OCI-LY3 (cell line): ENCODE measurements around the gene TRERF1.

Experiments
- H2AFZ ChIP-seq: fragments of 200-600, 300-600 bp; shearing (Covaris generic); 2 replicates; pipeline ENCODE4 v1.6.0; 2014; ENCODE audit warnings: antibody characterized with exemption, low read depth, low read length
- H3K27ac ChIP-seq: fragments of 200-600, 300-600 bp; sonication (generic); 2 replicates; pipeline ENCODE4 v1.5.1; 2014; ENCODE audit warnings: mild to moderate bottlenecking, low read length, moderate library complexity, mixed read lengths
- H3K27me3 ChIP-seq: fragments of 200-600, 300-600 bp; sonication (generic); 2 replicates; pipeline ENCODE4 v1.6.1; 2014; ENCODE audit warnings: low read depth, low read length, mixed read lengths
- H3K36me3 ChIP-seq: fragments of 200-600, 300-600 bp; sonication (generic); replicated peaks from 2 replicates; pipeline ENCODE3; 2014; ENCODE audit warnings: low read depth, low read length, mixed read lengths
- H3K4me1 ChIP-seq: fragments of 300-600, 200-600 bp; sonication (generic); 2 replicates; pipeline ENCODE4 v1.6.1; 2014; ENCODE audit warnings: low read length, mixed read lengths
- H3K4me2 ChIP-seq: fragments of 200-600, 300-600 bp; sonication (generic); 2 replicates; pipeline ENCODE4 v1.6.1; 2014; ENCODE audit warnings: low read length, mixed read lengths
- H3K4me3 ChIP-seq: fragments of 300-600, 200-600 bp; sonication (generic); 2 replicates; pipeline ENCODE4 v1.5.1; 2014; ENCODE audit warnings: antibody characterized with exemption, mild to moderate bottlenecking, low read length, moderate library complexity
- H3K79me2 ChIP-seq: fragments of 300-600, 200-600 bp; shearing (Covaris generic); 2 replicates; pipeline ENCODE4 v1.6.1; 2014; ENCODE audit warnings: mild to moderate bottlenecking, low read length, mixed read lengths
- H3K9ac ChIP-seq: fragments of 300-600, 200-600 bp; shearing (Covaris generic); 2 replicates; pipeline ENCODE4 v1.6.0; 2014; ENCODE audit warnings: mild to moderate bottlenecking, low read length, moderate library complexity
- H3K9me3 ChIP-seq: fragments of 200-600, 300-600 bp; shearing (Covaris generic); 2 replicates; pipeline ENCODE4 v1.6.1; 2014; ENCODE audit warnings: low read length, mixed read lengths; ENCODE audit not compliant: insufficient read depth
- H4K20me1 ChIP-seq: fragments of 200-600, 300-600 bp; sonication (generic); 2 replicates; pipeline ENCODE4 v1.6.1; 2016; ENCODE audit warnings: low read length, mixed read lengths; ENCODE audit not compliant: insufficient read depth
- CTCF ChIP-seq: fragments of 200-600, 300-600 bp; sonication (generic); IDR thresholded peaks from 2 replicates; pipeline ENCODE4 v1.5.1; 2014; ENCODE audit warnings: antibody characterized with exemption, low read length, low read depth
- EZH2phosphoT487 ChIP-seq: fragments of 200-600 bp; shearing (Covaris generic); IDR thresholded peaks from 2 replicates; pipeline ENCODE4 v1.6.1; 2018; ENCODE audit warnings: antibody characterized with exemption, mixed run types, low read depth

The TRERF1 gene

GRCh38 chr6:42338744-42339222, 112.9 kb downstream of the TRERF1 start:
- peaks cover 48% of the 10 kb centered on the region for H3K4me1 ChIP-seq
- H3K36me3 ChIP-seq, result peaks cover 17% of the 10 kb centered on the region
- H3K27me3 ChIP-seq, result peaks cover 8% of the 10 kb centered on the region; the same call in 1 of the 2 replicates
- H3K4me2 ChIP-seq, result no peak overlapping the region
- no peak overlapping the region for H3K27ac ChIP-seq
- H2AFZ ChIP-seq, result no peak overlapping the region
- H3K9ac ChIP-seq, result no peak overlapping the region
- H3K79me2 ChIP-seq, result peaks cover 33% of the 10 kb centered on the region
- no peak overlapping the region for H3K4me3 ChIP-seq
- no peaks in the 10 kb centered on the region for H3K9me3 ChIP-seq
- H4K20me1 ChIP-seq, result peaks cover 32% of the 10 kb centered on the region; the same call in 1 of the 2 replicates
- no peak for TF ChIP-seq CTCF
- no peak for TF ChIP-seq EZH2phosphoT487

GRCh38 chr6:42337985-42338743, 113.6 kb downstream of the TRERF1 start:
- peaks cover 12% of the 10 kb centered on the region for H3K36me3 ChIP-seq
- H3K27me3 ChIP-seq, result peaks cover 8% of the 10 kb centered on the region; the same call in 1 of the 2 replicates
- H3K9ac ChIP-seq, result no peak overlapping the region
- H3K9me3 ChIP-seq, result no peaks in the 10 kb centered on the region
- H3K27ac ChIP-seq, result no peak overlapping the region
- H4K20me1 ChIP-seq, result peaks cover 38% of the 10 kb centered on the region; the same call in 1 of the 2 replicates
- H2AFZ ChIP-seq, result no peak overlapping the region
- H3K4me2 ChIP-seq, result no peak overlapping the region
- TF ChIP-seq CTCF, result no peak
- H3K79me2 ChIP-seq, result peaks cover 33% of the 10 kb centered on the region
- H3K4me3 ChIP-seq, result no peak overlapping the region
- H3K4me1 ChIP-seq, result peaks cover 48% of the 10 kb centered on the region

- no peak overlapping the region for H3K4me3 ChIP-seq
- H2AFZ ChIP-seq, result no peak overlapping the region
- no peak overlapping the region for H3K27ac ChIP-seq
- no peak for TF ChIP-seq EZH2phosphoT487
- no peak for TF ChIP-seq CTCF
- peaks cover 41% of the 10 kb centered on the region; the same call in 1 of the 2 replicates for H4K20me1 ChIP-seq
- H3K9ac ChIP-seq, result no peak overlapping the region
- H3K36me3 ChIP-seq, result peaks cover 7% of the 10 kb centered on the region
- H3K4me1 ChIP-seq, result peaks cover 45% of the 10 kb centered on the region
- H3K4me2 ChIP-seq, result no peak overlapping the region
- peaks cover 34% of the 10 kb centered on the region for H3K79me2 ChIP-seq
- H3K9me3 ChIP-seq, result no peaks in the 10 kb centered on the region
- peaks cover 8% of the 10 kb centered on the region; the same call in 1 of the 2 replicates for H3K27me3 ChIP-seq
Measured at GRCh38 chr6:42336431-42336830, 115.3 kb downstream of the TRERF1 start.

- Histone ChIP-seq H3K27me3 (peaks cover 8% of the 10 kb centered on the region; the same call in 1 of the 2 replicates), H3K79me2 (peaks cover 30% of the 10 kb centered on the region), H3K36me3 (peaks cover 2% of the 10 kb centered on the region), H3K9me3 (no peaks in the 10 kb centered on the region), H3K4me1 (peaks cover 40% of the 10 kb centered on the region), H3K4me2 (no peak overlapping the region), H4K20me1 (peaks cover 41% of the 10 kb centered on the region; the same call in 1 of the 2 replicates), H2AFZ (no peak overlapping the region), H3K9ac (no peak overlapping the region), H3K4me3 (no peak overlapping the region), H3K27ac (no peak overlapping the region)
- no peak for TF ChIP-seq EZH2phosphoT487
- no peak for TF ChIP-seq CTCF
Measured at GRCh38 chr6:42335896-42336295, 115.8 kb downstream of the TRERF1 start.
